Sigmoid colon (tissue), 7 donors: ENCODE data around the gene MTF2. TPM values are rescaled to one million over a fixed set of nuclear protein-coding genes. Genes with fewer than 3 reads are reported as not detected.

Source experiments
- DNase-seq: peaks from one replicate; pipeline ENCODE4 v3.0.0-alpha.2; 2019
- H3K27ac ChIP-seq, 4 donors: fragments of 200-600 bp; sonication (generic); one replicate each; pipeline ENCODE4 v1.5.1; 2016 to 2019; ENCODE audit warnings: mild to moderate bottlenecking in 1 of 4
- H3K27me3 ChIP-seq, 3 donors: fragments of 200-600 bp; sonication (generic); one replicate each; pipeline ENCODE4 v1.5.1; 2019; ENCODE audit warnings: mild to moderate bottlenecking in 1 of 3
- H3K36me3 ChIP-seq, 4 donors: fragments of 200-600 bp; sonication (generic); one replicate each; pipeline ENCODE4 v1.5.1; 2016 to 2019
- H3K4me1 ChIP-seq, 4 donors: fragments of 200-600 bp; sonication (generic); one replicate each; pipeline ENCODE4 v1.5.1; 2017 to 2019
- H3K4me3 ChIP-seq, 4 donors: fragments of 200-600 bp; sonication (generic); one replicate each; pipeline ENCODE4 v1.5.1; 2017 to 2019; ENCODE audit warnings: mild to moderate bottlenecking in 2 of 4, moderate library complexity in 1 of 4
- H3K9me3 ChIP-seq, 4 donors: fragments of 200-600 bp in 3 of 4; sonication (generic) in 3 of 4; one replicate each; pipeline versions ENCODE4 v1.5.1 to v1.6.1; 2013 to 2019
- EP300 ChIP-seq, 4 donors: sonication (generic); formaldehyde crosslinking; IDR thresholded peaks; one replicate each; pipeline ENCODE4 v1.6.1; 2017; ENCODE audit warnings: antibody characterized with exemption in 4 of 4
- POLR2A ChIP-seq, 2 donors: fragments of 450-650 bp; IDR thresholded peaks; one replicate each; pipeline ENCODE4 v1.6.1; 2016; ENCODE audit warnings: antibody characterized with exemption in 2 of 2, mild to moderate bottlenecking in 2 of 2, moderate library complexity in 2 of 2
- POLR2AphosphoS5 ChIP-seq, 4 donors: sonication (generic); formaldehyde crosslinking; IDR thresholded peaks; one replicate each; pipeline ENCODE4 v1.6.1; 2017; ENCODE audit warnings: antibody characterized with exemption in 4 of 4
- WGBS, 2 donors: extraction: QIAGEN DNeasy Blood & Tissue Kit; methylation state at CpG; one replicate each; pipeline ENCODE4 v1.1.7; 2013; 5-methylcytosine and 5-hydroxymethylcytosine counted together
- intact Hi-C: fragments of 100-400 bp; cut with DNase I; formaldehyde crosslinking; loops from one replicate; pipeline ENCODE4 v1.15.1; 2023
- polyA plus RNA-seq, 3 donors: library from polyadenylated mRNA; stranded (reverse); fragments of 200-250 nt; gene quantifications; one replicate each; pipeline ENCODE4 v1.2.3, GENCODE V29; 2013
- total RNA-seq, 4 donors: library from RNA; depleted of rRNA; stranded (reverse); fragments of >200 nt; gene quantifications; one replicate each; pipeline ENCODE4 v1.1.0, GENCODE V29; 2016
- TF ChIP-seq, protein P1 (sequence below), 4 experiments: fragments of 450-650 bp in 3 of 4; fragments of 200-600 bp in 1 of 4; IDR thresholded peaks; one replicate each; pipeline ENCODE4 v1.5.1; 2016 to 2019; ENCODE audit warnings: antibody characterized with exemption in 4 of 4, mild to moderate bottlenecking in 3 of 4, moderate library complexity in 2 of 4
- donor health status: healthy with polysubstance abuse.
- donor health status: Bipolar disorder and iron deficiency.
- donor health status: healthy.

The MTF2 gene
- total and polyA plus RNA-seq, 7 donors, result 7.2 to 17.8 (median 12.3) TPM

DNA sequence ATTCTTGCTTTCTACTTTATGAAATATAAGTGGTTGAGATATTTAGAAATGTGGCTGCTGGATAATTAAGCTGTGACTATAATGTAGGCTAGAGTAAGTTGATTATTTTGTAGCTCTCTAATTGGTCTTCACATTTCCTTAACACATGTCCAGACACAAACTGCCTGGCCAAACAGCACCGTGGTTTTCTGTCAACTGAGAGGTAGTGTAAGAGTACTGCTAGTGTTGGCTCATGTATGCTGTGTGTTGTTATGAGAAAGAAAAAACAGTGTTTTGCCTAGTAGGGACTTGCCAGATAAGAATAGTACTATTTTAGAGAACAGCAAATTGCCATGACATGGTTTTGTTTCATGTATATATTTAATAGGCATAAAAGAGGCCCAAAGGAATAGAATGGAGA, 64.1 kb downstream of the MTF2 start:
- H3K27me3 ChIP-seq, result no peaks in the 10 kb centered on the region
- intact Hi-C loops, result no loop called here
- 81 to 90% methylated on average over 1 of the region's 1 CpG for WGBS, 2 donors
- no peaks in the 10 kb centered on the region for H3K9me3 ChIP-seq
- DNase-seq, result no peak
- peaks cover 0 to 16% (median 0%) of the 10 kb centered on the region in 4 donors for H3K36me3 ChIP-seq
- H3K4me3 ChIP-seq, result no peak overlapping the region
- no peak overlapping the region for H3K27ac ChIP-seq
- TF ChIP-seq POLR2AphosphoS5 (IDR thresholded peaks at IDR 0.05) (no peak), POLR2A (IDR thresholded peaks at IDR 0.05) (no peak), EP300 (IDR thresholded peaks at IDR 0.05) (no peak)
- TF ChIP-seq, protein P1, sequence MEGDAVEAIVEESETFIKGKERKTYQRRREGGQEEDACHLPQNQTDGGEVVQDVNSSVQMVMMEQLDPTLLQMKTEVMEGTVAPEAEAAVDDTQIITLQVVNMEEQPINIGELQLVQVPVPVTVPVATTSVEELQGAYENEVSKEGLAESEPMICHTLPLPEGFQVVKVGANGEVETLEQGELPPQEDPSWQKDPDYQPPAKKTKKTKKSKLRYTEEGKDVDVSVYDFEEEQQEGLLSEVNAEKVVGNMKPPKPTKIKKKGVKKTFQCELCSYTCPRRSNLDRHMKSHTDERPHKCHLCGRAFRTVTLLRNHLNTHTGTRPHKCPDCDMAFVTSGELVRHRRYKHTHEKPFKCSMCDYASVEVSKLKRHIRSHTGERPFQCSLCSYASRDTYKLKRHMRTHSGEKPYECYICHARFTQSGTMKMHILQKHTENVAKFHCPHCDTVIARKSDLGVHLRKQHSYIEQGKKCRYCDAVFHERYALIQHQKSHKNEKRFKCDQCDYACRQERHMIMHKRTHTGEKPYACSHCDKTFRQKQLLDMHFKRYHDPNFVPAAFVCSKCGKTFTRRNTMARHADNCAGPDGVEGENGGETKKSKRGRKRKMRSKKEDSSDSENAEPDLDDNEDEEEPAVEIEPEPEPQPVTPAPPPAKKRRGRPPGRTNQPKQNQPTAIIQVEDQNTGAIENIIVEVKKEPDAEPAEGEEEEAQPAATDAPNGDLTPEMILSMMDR (IDR thresholded peaks at IDR 0.05), result no peak
- H3K4me1 ChIP-seq, result no peaks in the 10 kb centered on the region

DNA sequence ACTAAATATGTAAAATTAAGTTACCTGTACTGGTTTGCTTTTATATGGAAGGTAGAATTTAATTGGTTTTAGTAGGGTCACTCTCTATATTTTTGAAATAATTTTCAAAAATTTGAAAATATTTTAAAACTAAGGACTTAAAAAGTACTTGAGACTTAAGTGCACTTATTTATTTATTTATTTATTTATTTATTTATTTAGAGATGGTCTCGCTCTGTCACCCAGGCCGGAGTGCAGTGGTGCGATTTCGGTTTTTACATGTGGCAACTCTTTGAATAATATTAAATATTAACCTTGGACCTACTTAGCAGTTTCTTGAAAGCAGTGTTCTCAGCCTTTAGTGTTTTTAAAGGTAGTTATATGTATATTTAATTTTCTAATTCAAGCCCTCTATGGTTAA, 64.7 kb downstream of the MTF2 start:
- intact Hi-C loops, result no loop called here

DNA sequence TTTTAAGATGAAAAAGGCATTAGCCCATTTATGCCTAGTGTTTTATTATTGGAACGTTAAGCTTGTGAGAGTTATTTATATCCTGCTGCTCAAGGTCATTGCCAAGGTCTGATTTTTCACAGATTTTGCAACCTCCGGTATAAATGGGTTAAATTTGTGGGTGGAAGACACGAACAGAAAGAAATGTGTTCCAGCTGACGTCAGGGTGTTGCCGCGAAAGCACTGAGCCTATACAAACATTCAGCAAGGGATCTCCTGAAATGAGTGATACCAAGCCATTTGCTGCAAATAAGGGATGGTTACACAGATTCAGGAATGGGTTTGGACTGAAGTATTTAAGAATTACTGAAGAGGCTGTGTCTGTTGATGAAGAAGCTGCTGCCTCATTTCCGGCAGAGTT, 68.9 kb downstream of the MTF2 start:
- Histone ChIP-seq H3K27me3 (no peaks in the 10 kb centered on the region), H3K4me3 (no peak overlapping the region), H3K4me1 (no peaks in the 10 kb centered on the region), H3K9me3 (no peaks in the 10 kb centered on the region), H3K36me3 (peaks cover 0 to 26% (median 0%) of the 10 kb centered on the region in 4 donors), H3K27ac (no peak overlapping the region)
- TF ChIP-seq POLR2A (IDR thresholded peaks at IDR 0.05), result no peak
- TF ChIP-seq, protein P1 (IDR thresholded peaks at IDR 0.05), result no peak
- TF ChIP-seq POLR2AphosphoS5 (IDR thresholded peaks at IDR 0.05), result no peak
- TF ChIP-seq EP300 (IDR thresholded peaks at IDR 0.05), result no peak
- intact Hi-C loops, result no loop called here
- DNase-seq, result no peak
- 40 to 66% methylated on average over 7 of the region's 7 CpGs for WGBS, 2 donors

More for the DNA sequence above, 64.7 kb downstream of the MTF2 start:
- TF ChIP-seq POLR2AphosphoS5 (IDR thresholded peaks at IDR 0.05) (no peak), POLR2A (IDR thresholded peaks at IDR 0.05) (no peak), EP300 (IDR thresholded peaks at IDR 0.05) (no peak)
- TF ChIP-seq, protein P1 (IDR thresholded peaks at IDR 0.05), result no peak
- Histone ChIP-seq H3K4me3 (no peak overlapping the region), H3K4me1 (no peaks in the 10 kb centered on the region), H3K27ac (no peak overlapping the region), H3K36me3 (peaks cover 0 to 16% (median 0%) of the 10 kb centered on the region in 4 donors), H3K9me3 (no peaks in the 10 kb centered on the region), H3K27me3 (no peaks in the 10 kb centered on the region)
- no peak for DNase-seq
- WGBS, 2 donors, result 96 to 97% methylated on average over 4 of the region's 4 CpGs

DNA sequence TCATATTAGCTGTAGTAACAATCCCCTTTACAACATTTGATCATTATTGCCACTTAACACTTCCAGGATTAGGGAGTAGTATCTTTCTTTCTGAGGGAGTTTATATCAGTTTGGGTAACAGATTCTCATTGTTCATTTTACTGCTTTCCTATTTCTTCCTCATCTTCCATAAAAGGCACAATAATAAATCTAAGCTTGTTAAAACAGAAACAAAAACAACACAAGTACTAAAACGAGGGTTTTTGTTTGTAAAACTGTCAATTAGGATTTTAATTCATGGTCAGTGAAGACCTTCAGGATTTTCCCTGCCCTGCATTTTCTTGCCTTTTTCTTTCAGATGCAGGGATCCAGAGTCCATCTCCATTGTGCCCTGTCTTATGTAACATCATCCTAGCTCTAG, 71.6 kb downstream of the MTF2 start:
- Histone ChIP-seq H3K9me3 (no peaks in the 10 kb centered on the region), H3K36me3 (peaks cover 0 to 51% (median 2%) of the 10 kb centered on the region in 4 donors), H3K27ac (no peak overlapping the region), H3K4me1 (peaks cover 0 to 9% (median 2%) of the 10 kb centered on the region in 4 donors), H3K27me3 (no peaks in the 10 kb centered on the region), H3K4me3 (no peak overlapping the region)
- intact Hi-C loops, result no loop called here
- 5 to 37% methylated on average over 1 of the region's 1 CpG for WGBS, 2 donors
- TF ChIP-seq EP300 (IDR thresholded peaks at IDR 0.05), result no peak
- TF ChIP-seq POLR2AphosphoS5 (IDR thresholded peaks at IDR 0.05), result no peak
- TF ChIP-seq, protein P1 (IDR thresholded peaks at IDR 0.05), result no peak
- no peak for DNase-seq

DNA sequence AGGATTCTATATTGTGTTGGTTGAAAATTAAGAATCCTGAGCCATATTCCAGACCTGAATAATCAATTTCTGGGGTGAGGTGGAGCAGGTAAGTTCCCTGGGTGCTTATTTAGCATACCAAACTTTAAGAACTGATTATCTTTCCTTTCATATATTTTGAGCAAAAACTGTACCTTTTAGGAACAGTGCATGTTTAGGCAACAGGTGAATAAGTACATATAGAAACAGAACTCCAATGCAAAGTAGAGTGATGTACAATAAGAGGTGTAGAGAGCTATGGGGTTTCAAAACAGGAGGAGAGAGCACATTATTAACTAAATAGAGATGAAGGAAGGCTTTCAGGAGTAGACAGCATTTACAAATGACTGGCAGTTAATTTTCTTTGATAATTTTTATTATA, 72.4 kb downstream of the MTF2 start:
- no peak for TF ChIP-seq POLR2A (IDR thresholded peaks at IDR 0.05)
- no peak for TF ChIP-seq POLR2AphosphoS5 (IDR thresholded peaks at IDR 0.05)
- intact Hi-C loops, result no loop called here
- H3K4me3 ChIP-seq, result no peak overlapping the region
- no peaks in the 10 kb centered on the region for H3K27me3 ChIP-seq
- peaks cover 0 to 11% (median 2%) of the 10 kb centered on the region in 4 donors for H3K4me1 ChIP-seq
- H3K27ac ChIP-seq, result no peak overlapping the region
- no peak for DNase-seq
- H3K9me3 ChIP-seq, result no peaks in the 10 kb centered on the region
- peaks cover 0 to 57% (median 2%) of the 10 kb centered on the region in 4 donors for H3K36me3 ChIP-seq
